GM19395 (cell line): ENCODE results near the gene PGBD1.
A peak's percentile ranks its signal among the peaks of the same experiment; 100 is the strongest.

ENCODE experiments used
- ATAC-seq: cut with Tn5 transposase; IDR thresholded peaks from one replicate; pipeline ENCODE4 v1.9.1; 2021; ENCODE audit warnings: mild to moderate bottlenecking, moderate library complexity; ENCODE audit not compliant: unreplicated experiment

The PGBD1 gene

DNA sequence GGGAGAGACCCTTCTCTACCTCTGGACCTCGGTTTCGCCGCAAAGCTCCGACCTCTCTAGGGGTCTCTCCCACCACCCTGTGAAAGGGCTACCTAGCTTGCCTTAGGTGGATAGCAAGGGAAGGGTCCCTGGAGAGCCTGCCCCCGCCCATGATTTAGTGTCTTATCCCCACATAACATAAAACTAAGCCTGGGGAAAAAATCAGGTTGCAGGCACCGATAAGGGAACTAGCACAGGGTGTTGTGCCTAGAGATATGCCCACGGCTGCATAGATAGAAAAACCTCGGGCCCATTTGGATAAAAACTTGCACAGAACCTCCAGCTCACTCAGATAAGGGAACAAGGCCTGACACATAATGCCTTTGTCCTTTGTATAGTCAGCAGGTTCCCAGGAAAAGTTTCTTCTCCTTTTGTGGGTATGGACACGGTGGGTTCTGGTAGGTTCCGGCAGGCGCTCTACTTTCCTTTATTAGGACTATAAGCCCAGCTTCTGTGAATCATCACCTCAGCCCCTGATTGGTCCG is 53.7 kb downstream of the PGBD1 start:
- ATAC-seq: no peak

DNA sequence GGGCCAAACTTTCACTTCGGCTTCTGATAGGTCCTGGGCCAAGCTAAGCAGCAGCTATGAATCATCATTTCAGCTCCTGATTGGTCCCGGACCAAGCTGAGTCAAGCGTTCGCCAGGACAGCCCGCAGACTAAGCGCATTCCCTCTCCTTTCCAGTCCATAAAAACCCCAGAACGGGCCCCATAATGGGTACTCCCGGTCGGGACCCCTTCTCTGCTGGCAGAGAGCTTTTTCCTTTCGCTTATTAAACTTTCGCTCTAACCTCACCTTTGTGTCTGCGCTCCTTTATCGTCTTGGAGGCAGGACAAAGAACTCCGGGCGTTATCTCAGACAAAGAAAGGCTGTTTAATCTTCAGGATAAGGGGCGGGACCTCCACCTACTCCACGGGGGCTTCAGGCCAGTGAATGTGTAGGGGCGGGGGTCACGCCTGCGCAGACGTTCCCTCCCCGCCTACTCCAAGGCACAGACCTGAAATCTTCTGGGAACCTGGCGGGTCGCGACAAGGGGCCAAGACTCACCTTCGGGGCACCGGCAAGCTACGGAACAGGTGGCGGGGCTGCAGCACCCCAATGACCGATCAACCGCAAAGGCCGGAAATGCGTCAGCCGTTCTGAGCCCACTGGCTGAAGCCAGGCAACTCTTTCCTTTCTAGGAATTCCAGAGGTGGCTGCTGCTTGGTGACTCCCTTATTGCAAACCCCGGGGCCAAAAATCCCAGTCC is 54.4 kb downstream of the PGBD1 start, which contains the start of gene ZSCAN31:
Gene ZSCAN31 (minus strand): TSS at position 585 of the 720 bp plus-strand sequence. CDS start 6,465 bp downstream, outside the sequence.
- peak; percentile 82 for ATAC-seq

DNA sequence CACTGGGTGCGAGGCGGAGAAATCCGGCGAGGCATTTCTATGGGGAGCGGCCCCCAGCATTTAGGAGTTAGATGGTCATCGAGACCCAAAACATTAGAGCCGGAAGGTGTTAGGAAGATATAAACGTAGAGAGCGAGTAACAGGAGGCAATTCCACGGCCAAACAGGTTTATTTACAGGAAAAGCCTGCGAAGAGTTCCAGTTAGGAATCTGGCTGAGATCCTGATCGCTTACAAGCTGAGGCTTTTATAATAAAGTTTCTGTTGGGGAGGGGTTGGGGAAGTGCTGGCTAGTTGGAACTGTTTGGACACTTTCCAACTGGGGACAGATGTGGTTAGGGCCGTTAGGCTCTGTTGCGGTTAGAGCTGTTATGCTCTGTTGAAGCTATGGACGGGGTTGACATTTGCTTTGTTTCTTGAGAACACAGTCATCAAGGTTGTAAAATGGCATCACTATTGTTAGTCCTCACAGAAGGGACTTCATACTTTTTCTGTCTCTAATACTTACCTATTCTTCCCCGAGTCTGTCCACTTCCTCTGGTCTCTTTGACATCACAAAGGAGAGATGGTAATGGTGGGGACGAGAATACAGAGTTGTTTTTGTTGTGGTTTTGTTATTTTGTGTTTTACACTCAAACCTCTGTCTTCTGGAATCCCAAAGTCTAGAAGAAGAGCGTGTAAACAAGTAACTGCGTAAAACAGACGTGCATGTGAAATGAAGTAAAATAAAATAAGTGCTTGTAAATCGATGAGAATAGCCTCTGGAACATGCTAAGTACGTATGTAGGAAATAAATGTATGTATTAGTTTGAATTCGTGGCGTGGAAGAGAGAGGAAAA is 55.1 kb downstream of the PGBD1 start:
- peak; percentile 53 for ATAC-seq

DNA sequence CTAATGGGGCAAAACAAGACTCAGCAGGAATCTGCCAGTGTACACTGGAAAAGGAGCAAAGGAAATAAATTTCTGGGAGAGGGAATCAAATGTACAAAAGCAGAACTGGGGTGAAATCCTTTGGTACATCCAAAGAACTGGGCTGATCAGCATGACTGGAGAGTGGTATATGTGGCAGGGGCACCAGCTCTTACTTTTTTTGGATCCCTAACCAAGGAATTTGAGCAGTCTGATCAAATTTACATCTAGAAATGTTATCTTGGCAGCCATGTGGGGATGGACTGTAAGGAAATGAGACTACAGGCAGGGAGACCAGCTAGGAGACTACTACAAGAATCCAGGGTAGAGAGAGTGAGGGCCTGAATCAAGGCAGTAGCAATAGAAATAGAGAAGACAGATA is 55.7 kb downstream of the PGBD1 start:
- no peak for ATAC-seq

DNA sequence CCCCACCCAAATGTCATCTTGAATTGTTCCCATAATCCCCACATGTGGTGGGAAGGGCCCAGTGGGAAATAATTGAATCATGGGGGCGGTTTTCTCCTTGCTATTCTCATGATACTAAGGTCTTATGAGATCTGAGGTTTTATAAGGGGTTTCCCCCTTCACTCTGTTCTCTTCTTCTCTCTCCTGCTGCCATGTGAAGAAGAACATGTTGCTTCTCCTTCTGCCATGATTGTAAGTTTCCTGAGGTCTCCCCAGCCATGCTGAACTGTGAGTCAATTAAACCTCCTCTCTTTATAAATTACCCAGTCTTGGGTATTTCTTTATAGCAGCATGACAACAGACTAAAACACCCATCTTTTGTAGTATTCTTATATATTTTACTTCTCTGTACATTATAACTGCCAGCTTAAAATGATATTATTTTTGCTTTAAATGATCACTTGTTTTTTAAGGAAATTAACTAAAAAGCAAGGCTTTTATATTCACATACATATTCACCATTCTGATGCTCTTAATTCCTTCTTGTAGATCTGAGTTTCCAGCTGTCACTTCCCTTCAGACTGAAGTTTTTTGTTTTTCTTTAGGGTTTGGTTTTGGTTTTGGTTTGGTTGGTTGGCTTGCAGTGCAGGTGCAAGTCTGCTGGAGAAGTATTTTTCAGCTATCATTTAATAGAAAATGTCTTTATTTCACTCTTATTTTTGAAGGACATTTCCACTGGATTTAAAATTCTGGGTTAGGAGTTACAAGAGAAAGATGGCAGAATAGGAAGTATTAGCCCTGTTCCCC is 59.1 kb downstream of the PGBD1 start:
- ATAC-seq: no peak

DNA sequence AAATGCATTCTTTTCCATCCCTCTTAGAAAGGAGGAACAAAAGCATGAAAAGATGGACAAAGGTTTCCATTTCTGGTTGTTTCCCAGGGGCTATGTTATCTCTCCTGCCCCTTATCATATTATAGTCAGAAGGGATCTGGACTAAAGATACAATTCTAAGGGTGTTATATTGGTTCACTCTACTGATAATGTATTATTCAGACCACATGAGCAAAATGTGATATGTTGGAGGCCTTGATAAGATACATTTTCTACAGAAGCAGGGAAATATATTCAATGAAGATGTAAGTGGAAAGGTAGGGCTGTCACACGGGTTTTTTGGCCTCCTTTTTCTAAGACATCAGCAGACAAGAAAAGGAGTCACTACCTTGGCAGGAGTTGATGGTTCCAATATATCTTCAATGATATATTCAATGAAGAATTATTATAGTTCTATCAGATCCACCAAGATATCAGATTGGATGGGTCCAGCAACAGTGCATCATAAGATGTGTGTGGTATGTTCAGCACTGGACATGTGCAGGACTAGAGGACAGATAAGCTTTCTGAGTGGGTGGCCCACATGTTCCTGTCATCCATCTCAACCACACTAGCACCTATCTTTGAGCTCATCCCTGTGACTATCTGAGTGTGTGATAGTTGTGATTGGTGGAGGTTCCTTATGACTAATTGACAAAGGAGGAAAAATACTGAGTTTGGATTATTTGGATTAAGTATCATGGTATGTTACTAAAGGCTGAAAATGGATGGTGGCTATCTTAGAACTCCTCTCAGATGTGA is 62.7 kb downstream of the PGBD1 start:
- no peak for ATAC-seq

DNA sequence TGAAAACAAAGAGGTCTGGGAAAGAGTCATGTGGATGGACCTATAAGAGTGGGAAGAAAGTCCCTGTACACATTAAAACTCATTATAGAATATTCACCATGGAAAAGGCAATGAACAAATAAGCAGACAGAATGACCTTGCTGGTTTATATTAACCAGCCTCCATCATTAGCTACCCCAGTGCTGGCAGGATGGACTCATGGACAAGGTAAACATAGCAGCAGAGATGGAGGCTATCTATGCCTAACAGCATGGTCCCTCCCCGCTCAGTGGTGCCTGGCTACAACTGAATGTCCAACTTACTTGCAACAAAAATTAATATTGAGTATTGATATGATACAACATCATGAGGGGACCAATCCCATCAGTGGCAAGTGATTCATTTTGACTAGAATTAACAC is 63.8 kb downstream of the PGBD1 start:
- no peak for ATAC-seq

DNA sequence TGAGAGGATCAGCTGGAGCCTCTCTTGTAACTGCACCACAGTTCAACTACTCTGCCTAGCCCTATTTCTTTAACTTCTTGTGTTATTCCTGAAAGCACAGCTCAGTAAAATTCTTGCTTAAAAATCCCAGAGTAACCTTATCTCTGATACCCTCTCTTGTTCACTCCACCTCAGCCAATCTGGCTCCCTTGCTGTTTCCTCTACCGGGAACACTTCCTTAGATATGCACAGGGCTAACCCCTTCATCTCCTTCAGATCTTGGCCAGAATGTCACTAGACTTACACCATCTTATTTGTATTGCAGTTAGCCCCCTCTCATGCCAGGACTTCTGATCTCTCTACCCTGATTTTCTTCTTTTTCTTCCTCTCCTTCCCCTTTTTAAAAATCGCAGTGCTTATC is 65.7 kb downstream of the PGBD1 start:
- ATAC-seq: no peak

DNA sequence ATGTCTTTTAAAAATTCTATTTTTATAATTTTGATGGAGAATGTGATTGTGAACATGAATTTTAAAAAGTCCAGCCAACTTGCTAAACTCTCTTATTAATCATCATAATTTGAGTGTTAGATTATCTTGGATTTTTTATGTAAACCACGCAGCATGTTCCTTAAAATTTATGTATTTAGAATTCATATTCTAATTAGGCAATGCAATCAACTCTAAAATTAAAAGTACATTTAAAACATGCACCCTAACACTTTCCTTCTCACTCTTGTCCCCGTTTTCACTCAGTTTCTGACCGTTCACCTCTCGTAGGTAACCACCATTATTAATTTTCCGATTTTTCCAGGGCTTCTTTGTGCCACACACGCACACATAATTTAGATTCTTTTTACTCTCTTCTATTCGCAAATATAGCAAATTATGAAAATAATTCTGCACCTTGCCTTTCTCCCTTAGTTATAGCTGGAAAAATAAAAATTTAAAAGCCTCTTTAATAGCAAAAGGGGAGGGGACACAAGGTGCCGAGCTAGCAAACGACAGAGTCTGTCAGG is 68.0 kb downstream of the PGBD1 start:
- peak; percentile 36 for ATAC-seq

DNA sequence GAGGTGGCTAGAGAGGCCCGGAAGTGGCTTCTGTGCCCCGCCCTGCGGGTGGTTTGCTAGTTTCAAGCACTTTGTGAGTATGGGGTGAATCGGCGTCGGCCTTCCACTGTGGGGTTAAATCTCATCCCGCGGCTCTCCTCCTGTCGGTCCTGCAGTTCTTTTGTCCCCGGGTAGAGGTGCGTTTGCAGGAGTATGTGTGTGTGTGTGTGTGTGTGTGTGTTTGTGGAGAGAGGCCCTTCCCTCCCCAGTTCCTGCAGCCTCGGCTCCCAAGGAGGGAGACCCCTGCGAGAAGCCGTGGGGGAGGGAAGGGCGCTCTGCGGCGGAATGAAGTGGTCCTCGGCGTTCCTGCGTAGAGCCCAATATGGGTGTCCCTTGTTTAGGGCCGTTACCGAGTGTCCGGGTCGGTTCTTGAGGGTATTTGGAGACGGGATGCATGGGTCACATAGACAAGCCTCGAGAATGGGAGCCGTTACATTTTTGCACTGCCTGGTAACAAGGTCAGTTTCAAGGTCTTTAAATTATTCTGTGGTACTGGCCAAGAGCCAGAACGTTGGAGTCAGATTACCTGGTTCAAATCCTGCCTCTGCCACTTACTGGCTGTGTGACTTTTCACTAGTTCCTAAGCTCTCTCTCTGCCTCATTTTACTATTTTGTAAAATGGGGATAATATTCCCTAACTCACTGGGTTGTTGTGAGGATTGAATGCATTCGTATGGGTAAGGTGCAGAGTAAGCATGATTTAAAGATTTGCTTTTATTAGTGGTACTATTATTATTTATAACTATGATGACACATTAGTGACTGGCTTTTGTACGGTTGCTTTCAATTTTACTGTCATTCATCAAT is 68.7 kb downstream of the PGBD1 start, which contains the start of gene ZKSCAN3:
Gene ZKSCAN3 (plus strand): TSS at position 56 of the 846 bp plus-strand sequence. CDS start 9,640 bp downstream, outside the sequence.
- peak; percentile 95 for ATAC-seq

DNA sequence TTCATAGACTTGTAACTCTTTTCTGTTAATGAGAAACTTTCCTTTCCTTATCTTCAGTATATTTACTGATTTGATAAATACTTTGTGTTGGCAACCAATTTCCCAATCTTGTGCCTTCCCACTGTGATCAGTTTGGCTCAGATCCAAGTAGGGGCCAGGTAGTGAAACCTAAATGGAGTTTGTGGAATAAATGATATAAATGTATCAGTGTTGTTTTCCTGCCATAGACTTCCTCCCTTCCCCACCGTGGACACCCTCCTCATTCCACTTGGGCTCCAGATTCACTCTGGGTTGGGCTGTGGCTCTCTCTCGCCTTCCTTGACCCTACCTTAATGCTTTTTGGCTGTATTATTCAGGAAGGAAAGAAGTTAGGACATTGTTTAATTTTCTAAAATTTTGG is 69.7 kb downstream of the PGBD1 start:
- no peak for ATAC-seq

DNA sequence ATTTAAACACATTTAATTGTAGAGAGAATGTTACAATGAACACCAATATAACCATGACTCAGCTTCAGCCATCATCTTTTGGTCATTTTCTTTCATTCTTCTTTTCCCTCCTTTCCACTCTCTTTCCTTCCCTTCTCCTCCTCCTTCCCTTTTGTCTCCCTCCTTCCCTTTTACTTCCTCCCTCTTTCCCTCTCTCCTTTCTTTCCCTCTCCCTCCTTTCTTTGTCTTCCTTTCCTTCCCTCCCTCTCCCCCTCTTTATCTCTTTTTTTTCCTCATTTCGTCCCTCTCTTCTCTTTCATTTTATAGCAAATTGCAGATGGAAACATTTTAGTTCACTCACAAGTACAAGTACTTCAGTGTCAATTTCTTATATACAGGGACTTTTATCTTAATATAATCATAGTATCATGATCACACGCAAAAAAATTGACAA is 70.1 kb downstream of the PGBD1 start:
- ATAC-seq: no peak
